Large intestine (tissue), 3 donors: Measurements from ENCODE around the gene MED13L. TPM values are rescaled to one million over a fixed set of nuclear protein-coding genes. Genes with fewer than 3 reads are reported as not detected.

Experiments used
- DNase-seq, 2 donors: peaks; one replicate each; pipeline versions ENCODE4 v3.0.0 to v3.0.0-alpha.2; 2013
- H3K27ac ChIP-seq: one replicate; pipeline ENCODE4 v1.5.1; 2013; ENCODE audit warnings: low read length
- H3K27me3 ChIP-seq: 2 replicates; pipeline ENCODE4 v1.6.1; 2013; ENCODE audit warnings: low read length; ENCODE audit not compliant: control insufficient read depth, insufficient read depth
- H3K36me3 ChIP-seq: 2 replicates; pipeline ENCODE4 v1.6.1; 2013; ENCODE audit warnings: low read length; ENCODE audit not compliant: control insufficient read depth, insufficient read depth
- H3K4me1 ChIP-seq: one replicate; pipeline ENCODE4 v1.6.1; 2013; ENCODE audit warnings: low read length; ENCODE audit not compliant: control insufficient read depth, insufficient read depth
- H3K4me3 ChIP-seq: one replicate; pipeline ENCODE4 v1.5.1; 2013; ENCODE audit warnings: low read length
- H3K9me3 ChIP-seq: one replicate; pipeline ENCODE4 v1.6.1; 2013; ENCODE audit warnings: mild to moderate bottlenecking, low read depth, low read length, moderate library complexity; ENCODE audit not compliant: control insufficient read depth
- WGBS: methylation state at CpG from one replicate; pipeline ENCODE4 v1.1.5; 2013; ENCODE audit warnings: low lambda C conversion rate; ENCODE audit not compliant: insufficient coverage; 5-methylcytosine and 5-hydroxymethylcytosine counted together
- polyA plus RNA-seq: library from polyadenylated mRNA; unstranded; fragments of 120-200 nt; gene quantifications from one replicate; pipeline ENCODE4 v1.2.1, GENCODE V29; 2013

Gene MED13L
- polyA plus RNA-seq, 1 donor: 69.3 TPM

GRCh38 chr12:116171549-116171948 is 105.9 kb downstream of the MED13L start:
- WGBS: 86% methylated on average over 2 of the region's 3 CpGs
- H3K9me3 ChIP-seq: no peaks in the 10 kb centered on the region
- H3K27ac ChIP-seq: no peak overlapping the region
- DNase-seq: no peak
- no peak overlapping the region for H3K4me3 ChIP-seq
- H3K36me3 ChIP-seq: no peaks in the 10 kb centered on the region
- no peaks in the 10 kb centered on the region for H3K27me3 ChIP-seq
- H3K4me1 ChIP-seq: no peaks in the 10 kb centered on the region

DNA sequence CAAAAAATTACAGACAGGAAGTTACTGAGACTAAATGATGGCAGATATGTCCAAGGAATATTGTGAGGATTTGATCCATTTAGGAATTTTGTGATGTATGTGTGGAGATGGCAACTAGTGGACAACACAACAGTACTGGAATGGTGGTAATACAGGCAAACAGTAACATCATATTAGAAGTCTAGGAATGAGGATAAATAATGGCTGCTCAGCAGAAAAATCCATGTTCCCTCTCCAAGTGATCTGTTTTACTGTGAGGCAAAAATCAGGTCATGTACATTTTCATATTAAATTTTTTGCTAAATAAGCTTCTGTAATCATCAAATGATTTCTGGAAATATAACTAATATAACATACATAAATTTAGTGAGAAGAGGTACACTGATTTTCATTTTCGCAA is 108.4 kb downstream of the MED13L start:
- H3K27ac ChIP-seq: no peak overlapping the region
- DNase-seq: no peak
- H3K36me3 ChIP-seq: no peaks in the 10 kb centered on the region
- H3K4me1 ChIP-seq: peaks cover 2% of the 10 kb centered on the region
- H3K9me3 ChIP-seq: no peaks in the 10 kb centered on the region
- no peak overlapping the region for H3K4me3 ChIP-seq
- no peaks in the 10 kb centered on the region for H3K27me3 ChIP-seq
- WGBS: no CpG with 5 or more reads among the region's 1 CpG

DNA sequence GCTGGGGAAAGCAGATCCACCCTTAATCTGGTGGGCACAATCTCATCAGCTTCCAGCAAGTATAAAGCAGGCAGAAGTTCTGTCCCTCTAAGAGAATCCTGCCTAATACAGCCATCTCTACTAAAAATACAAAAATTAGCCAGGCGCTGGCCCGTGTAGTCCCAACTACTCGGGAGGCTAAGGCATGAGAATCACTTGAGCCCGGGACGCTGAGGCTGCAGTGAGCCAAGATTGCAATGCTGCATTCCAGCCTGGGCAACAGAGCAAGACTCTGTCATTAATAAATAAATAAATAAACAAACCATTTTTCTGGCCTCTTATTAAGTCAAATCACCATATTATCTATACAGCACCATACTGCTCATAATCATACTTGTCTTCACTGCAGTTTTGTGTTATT is 111.2 kb downstream of the MED13L start:
- no CpG with 5 or more reads among the region's 5 CpGs for WGBS
- DNase-seq: no peak
- peaks cover 2% of the 10 kb centered on the region for H3K4me1 ChIP-seq
- no peaks in the 10 kb centered on the region for H3K36me3 ChIP-seq
- H3K9me3 ChIP-seq: no peaks in the 10 kb centered on the region
- H3K27me3 ChIP-seq: no peaks in the 10 kb centered on the region
- no peak overlapping the region for H3K4me3 ChIP-seq
- no peak overlapping the region for H3K27ac ChIP-seq

- WGBS: no CpG with 5 or more reads among the region's 4 CpGs
- Histone ChIP-seq H3K27ac (no peak overlapping the region), H3K9me3 (no peaks in the 10 kb centered on the region), H3K36me3 (no peaks in the 10 kb centered on the region), H3K4me3 (no peak overlapping the region), H3K4me1 (peaks cover 2% of the 10 kb centered on the region), H3K27me3 (no peaks in the 10 kb centered on the region)
- no peak for DNase-seq
These were observed 112.5 kb downstream of the MED13L start for GRCh38 chr12:116165036-116165425.

GRCh38 chr12:116164250-116165035 is 113.0 kb downstream of the MED13L start:
- no peak for DNase-seq
- peaks cover 2% of the 10 kb centered on the region for H3K4me1 ChIP-seq
- H3K4me3 ChIP-seq: no peak overlapping the region
- H3K9me3 ChIP-seq: no peaks in the 10 kb centered on the region
- WGBS: no CpG with 5 or more reads among the region's 3 CpGs
- H3K27ac ChIP-seq: no peak overlapping the region
- H3K36me3 ChIP-seq: no peaks in the 10 kb centered on the region
- no peaks in the 10 kb centered on the region for H3K27me3 ChIP-seq

DNA sequence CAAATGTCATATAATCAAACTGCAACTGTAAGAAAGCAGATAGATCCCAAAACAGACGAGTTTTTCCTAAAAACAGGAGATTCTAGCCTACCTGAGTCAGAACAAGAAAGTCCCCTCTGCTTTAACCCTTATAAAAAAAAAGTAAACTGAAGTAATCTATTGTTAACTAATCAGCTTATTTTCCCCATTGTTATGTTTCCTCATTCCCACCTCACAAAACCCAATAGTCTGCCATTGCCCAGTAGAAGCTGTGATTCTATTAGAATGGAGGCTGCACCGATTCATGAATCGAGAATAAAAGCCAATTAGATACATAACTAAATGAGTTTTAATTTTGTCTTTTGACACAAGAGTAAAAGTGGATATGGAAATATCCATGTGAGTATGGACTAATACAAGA is 115.4 kb downstream of the MED13L start:
- no peak for DNase-seq
- peaks cover 2% of the 10 kb centered on the region for H3K4me1 ChIP-seq
- no CpG with 5 or more reads among the region's 3 CpGs for WGBS
- H3K9me3 ChIP-seq: no peaks in the 10 kb centered on the region
- H3K27ac ChIP-seq: no peak overlapping the region
- no peaks in the 10 kb centered on the region for H3K36me3 ChIP-seq
- no peak overlapping the region for H3K4me3 ChIP-seq
- H3K27me3 ChIP-seq: no peaks in the 10 kb centered on the region

GRCh38 chr12:116161588-116161987 is 115.9 kb downstream of the MED13L start:
- Histone ChIP-seq H3K27me3 (no peaks in the 10 kb centered on the region), H3K4me1 (peaks cover 2% of the 10 kb centered on the region), H3K4me3 (no peak overlapping the region), H3K9me3 (no peaks in the 10 kb centered on the region), H3K36me3 (no peaks in the 10 kb centered on the region), H3K27ac (no peak overlapping the region)
- DNase-seq: no peak
- WGBS: 75% methylated on average over 2 of the region's 4 CpGs

DNA sequence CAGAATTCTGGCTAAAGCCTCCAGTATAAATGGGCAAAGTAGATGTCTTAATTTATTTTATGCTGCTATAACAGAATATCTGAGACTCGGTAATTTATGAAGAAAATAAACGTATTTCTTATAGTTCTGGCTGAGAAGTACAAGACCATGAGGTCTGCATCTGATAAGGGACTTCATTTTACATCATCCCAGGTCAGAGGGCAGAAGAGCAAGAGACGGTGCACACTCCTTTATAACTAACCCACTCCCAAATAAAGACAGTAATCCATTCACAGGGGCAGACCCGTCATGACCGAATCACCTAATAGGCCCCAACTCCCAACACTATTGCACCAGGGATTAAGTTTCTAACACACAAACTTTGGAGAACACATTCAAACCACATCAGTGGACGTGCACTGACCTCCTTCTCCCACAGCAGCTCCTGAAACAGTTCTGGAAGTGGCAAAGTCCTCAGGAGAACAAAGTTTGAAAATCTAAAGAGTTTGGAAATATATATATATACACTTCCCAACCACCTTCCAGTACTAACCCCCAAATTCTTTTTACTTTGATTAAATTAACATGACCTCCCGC is 116.5 kb downstream of the MED13L start:
- no peak for DNase-seq
- Histone ChIP-seq H3K4me3 (no peak overlapping the region), H3K27me3 (no peaks in the 10 kb centered on the region), H3K4me1 (peaks cover under 1% of the 10 kb centered on the region), H3K9me3 (no peaks in the 10 kb centered on the region), H3K36me3 (no peaks in the 10 kb centered on the region), H3K27ac (no peak overlapping the region)
- WGBS: 100% methylated on average over 2 of the region's 7 CpGs

DNA sequence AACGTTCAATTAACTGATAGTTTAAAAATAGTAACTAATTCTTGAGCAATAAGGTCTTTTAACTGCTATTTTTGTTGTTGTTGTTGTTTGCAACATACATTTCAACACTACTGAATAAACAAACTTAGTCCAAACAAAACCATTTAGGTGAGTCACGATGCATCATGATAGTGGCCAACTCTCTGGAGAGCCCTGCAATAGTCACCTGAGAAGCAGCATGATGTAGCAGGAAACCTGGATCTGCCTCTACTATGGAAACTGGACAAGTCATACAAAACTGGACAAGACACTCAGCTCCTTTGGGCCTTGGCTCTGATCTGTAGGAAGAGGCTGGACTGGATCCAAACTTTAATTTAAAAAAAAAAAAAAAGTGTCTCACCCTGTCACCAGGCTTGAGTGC is 117.3 kb downstream of the MED13L start:
- Histone ChIP-seq H3K27ac (no peak overlapping the region), H3K27me3 (no peaks in the 10 kb centered on the region), H3K4me1 (no peaks in the 10 kb centered on the region), H3K4me3 (no peak overlapping the region), H3K36me3 (no peaks in the 10 kb centered on the region), H3K9me3 (no peaks in the 10 kb centered on the region)
- no peak for DNase-seq
- WGBS: no CpG with 5 or more reads among the region's 2 CpGs

- 100% methylated on average over 1 of the region's 2 CpGs for WGBS
- Histone ChIP-seq H3K4me3 (no peak overlapping the region), H3K9me3 (no peaks in the 10 kb centered on the region), H3K27me3 (no peaks in the 10 kb centered on the region), H3K36me3 (no peaks in the 10 kb centered on the region), H3K4me1 (no peaks in the 10 kb centered on the region), H3K27ac (no peak overlapping the region)
- no peak for DNase-seq
These were observed 117.8 kb downstream of the MED13L start for GRCh38 chr12:116159593-116160200.
